Neuron (in vitro differentiated cells): ENCODE results near the gene TAF9B.
A peak's percentile ranks its signal among the peaks of the same experiment; 100 is the strongest.
"Not testable (repeated sequence)": the region's sequence is repeated elsewhere in the genome, so short reads cannot be mapped to it uniquely, and the experiment has no call there.

Experiments
- H2AFZ ChIP-seq: one replicate; pipeline ENCODE4 v1.6.1; 2013; ENCODE audit warnings: low read depth, mild to moderate bottlenecking, inconsistent platforms, low read length, moderate library complexity
- H3K27me3 ChIP-seq: one replicate; pipeline ENCODE4 v1.6.1; 2013; ENCODE audit warnings: low read length; ENCODE audit not compliant: insufficient read depth
- H3K36me3 ChIP-seq: one replicate; pipeline ENCODE4 v1.6.1; 2013; ENCODE audit warnings: low read length; ENCODE audit not compliant: insufficient read depth
- H3K4me1 ChIP-seq: one replicate; pipeline ENCODE4 v1.6.1; 2013; ENCODE audit warnings: low read length; ENCODE audit not compliant: insufficient read depth
- H3K4me3 ChIP-seq: 2 replicates; pipeline ENCODE4 v1.5.1; 2013; ENCODE audit warnings: mild to moderate bottlenecking, low read length, moderate library complexity
- H3K9me3 ChIP-seq: one replicate; pipeline ENCODE4 v1.6.1; 2013; ENCODE audit warnings: low read length

TAF9B gene, protein sequence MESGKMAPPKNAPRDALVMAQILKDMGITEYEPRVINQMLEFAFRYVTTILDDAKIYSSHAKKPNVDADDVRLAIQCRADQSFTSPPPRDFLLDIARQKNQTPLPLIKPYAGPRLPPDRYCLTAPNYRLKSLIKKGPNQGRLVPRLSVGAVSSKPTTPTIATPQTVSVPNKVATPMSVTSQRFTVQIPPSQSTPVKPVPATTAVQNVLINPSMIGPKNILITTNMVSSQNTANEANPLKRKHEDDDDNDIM

DNA sequence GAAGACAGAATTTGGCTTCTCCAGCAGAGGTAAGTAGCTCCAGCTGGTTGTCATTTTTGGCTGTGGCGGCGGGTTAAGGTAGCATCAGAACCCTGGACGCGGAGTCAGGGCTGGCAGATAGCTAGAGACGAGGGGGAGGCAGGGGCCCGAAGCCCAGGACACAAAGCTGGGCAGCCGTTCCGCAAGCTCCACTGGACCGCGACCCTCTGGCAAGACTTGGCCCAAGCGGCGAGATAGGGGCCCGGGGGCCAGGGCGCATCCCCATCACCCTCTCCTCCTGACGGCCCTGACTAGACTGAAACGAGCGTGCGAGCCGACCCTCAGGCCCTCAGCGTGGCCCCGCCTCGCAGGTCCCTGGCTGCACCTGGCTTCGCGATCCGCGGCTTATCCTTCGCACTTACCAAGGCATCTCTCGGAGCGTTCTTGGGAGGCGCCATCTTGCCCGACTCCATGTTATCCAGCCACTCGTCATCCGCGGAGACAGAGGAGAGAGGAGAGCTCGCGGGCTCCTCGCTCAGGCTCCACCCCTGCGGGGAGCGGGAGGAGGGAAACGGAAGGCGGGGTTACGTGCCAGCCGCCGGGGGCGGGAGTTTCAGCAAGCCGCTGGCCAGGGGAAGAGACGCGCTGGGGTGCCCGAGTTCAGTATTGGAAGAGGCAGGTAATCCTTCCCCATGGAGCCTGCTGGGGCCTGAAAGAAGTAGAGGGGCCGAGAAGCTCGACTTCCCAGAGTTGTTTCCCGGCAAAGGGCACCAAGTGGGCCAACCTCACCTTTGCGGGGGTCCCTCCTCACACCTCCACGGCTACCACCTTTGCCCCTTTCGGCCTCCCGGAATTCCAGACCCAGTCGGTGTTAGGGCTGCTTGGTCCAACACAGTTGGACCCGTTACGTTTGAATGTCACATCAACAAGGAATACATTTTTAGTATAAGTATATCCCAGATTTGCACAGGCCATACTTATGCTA is at the start of gene TAF9B:
Gene TAF9B, minus strand, starts transcription at position 491 of the 964 bp plus-strand sequence. Its CDS starts 39 bp downstream, at position 452.
- Histone ChIP-seq H3K36me3 (peaks cover 8% of the 10 kb centered on the region), H3K4me1 (no peaks in the 10 kb centered on the region), H3K4me3 (peak within 1 kb of the TSS; percentile 96), H3K27me3 (no peaks in the 10 kb centered on the region), H3K9me3 (no peaks in the 10 kb centered on the region), H2AFZ (peak within 1 kb of the TSS; percentile 51)

DNA sequence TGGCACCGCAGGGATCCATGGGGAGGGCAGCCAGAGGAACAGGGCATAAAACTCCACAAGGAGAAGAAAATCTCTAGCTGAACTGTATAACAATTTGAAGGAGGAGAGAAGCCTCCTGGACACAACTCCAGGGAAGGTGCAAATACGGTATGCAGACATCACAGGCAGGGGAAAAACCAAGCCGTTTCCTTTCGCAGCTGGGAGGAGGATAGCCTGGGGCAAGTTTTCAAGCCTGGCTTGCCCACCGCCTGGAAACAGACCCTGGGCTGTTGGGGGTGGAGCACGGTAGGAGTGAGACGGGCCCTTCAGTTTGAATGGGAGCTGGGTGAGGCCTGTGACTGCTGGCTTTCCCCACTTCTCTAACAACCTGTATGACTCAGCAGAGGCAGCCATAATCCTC is 43.4 kb upstream of the TAF9B start:
- no peaks in the 10 kb centered on the region for H3K4me1 ChIP-seq
- no peaks in the 10 kb centered on the region for H3K9me3 ChIP-seq
- H3K27me3 ChIP-seq: no peaks in the 10 kb centered on the region
- H2AFZ ChIP-seq: no peak overlapping the region
- no peaks in the 10 kb centered on the region for H3K36me3 ChIP-seq
- H3K4me3 ChIP-seq: no peak overlapping the region

DNA sequence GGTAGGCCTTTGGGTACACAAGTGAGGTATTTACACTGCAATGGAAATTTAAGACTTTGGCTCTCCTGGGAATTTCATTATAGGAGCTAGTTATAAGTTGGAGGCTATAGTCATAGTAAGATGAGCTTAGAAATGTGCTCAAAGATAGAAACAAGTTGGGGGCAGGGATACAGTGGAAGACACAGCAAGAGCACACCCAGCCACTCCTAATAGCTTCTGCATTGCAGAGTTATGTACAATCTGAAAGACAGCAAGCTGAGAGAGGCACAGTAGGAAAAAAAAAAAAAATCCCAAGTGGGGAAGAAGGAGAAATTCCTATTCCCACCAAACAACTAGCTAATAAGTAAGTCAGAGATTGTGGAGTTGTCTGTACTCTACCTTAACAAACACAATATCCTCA is 41.9 kb upstream of the TAF9B start:
- Histone ChIP-seq H2AFZ (no peak overlapping the region), H3K27me3 (no peaks in the 10 kb centered on the region), H3K4me3 (no peak overlapping the region), H3K4me1 (no peaks in the 10 kb centered on the region), H3K9me3 (no peaks in the 10 kb centered on the region), H3K36me3 (no peaks in the 10 kb centered on the region)

DNA sequence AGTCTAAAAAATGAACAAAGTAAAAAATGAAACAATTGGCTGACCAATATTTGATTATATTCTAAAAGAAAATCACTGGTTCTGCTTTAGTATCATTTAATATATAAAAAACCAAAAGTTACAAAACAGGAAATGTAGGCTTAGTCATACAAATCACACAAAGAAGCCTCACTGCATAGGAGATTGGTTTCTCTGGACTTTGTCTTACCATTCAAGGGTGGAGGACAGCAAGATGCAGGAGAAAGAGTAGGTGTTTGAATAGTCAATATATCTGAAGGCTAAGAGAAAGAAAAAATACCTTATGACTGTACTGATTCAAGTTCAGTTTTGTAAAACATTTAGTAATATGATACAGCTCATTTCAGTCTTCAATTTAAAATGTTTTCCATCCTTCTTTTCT is 28.6 kb upstream of the TAF9B start:
- H3K4me3 ChIP-seq: no peak overlapping the region
- peaks cover 4% of the 10 kb centered on the region for H3K27me3 ChIP-seq
- no peak overlapping the region for H2AFZ ChIP-seq
- no peaks in the 10 kb centered on the region for H3K9me3 ChIP-seq
- no peaks in the 10 kb centered on the region for H3K4me1 ChIP-seq
- no peaks in the 10 kb centered on the region for H3K36me3 ChIP-seq

DNA sequence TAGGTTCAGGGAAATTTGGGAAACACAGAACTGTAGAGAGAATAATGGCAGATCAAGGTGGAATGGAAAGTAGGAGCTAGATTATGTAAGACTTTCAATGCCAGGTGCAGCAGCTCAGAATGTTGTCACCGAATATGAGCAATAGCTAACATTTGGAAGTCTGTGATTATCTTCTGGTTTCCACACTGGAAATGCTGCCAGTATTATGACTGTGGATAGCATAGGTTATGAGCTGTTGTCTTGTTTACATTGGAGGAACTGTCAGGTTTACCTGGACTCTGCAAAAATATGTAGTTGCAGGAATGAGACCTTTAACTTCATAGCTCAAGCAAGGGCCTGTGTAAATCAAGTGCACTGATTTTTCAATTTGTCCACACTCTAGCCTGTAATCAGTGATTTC is 26.0 kb upstream of the TAF9B start:
- Histone ChIP-seq H3K9me3 (no peaks in the 10 kb centered on the region), H3K4me1 (no peaks in the 10 kb centered on the region)

DNA sequence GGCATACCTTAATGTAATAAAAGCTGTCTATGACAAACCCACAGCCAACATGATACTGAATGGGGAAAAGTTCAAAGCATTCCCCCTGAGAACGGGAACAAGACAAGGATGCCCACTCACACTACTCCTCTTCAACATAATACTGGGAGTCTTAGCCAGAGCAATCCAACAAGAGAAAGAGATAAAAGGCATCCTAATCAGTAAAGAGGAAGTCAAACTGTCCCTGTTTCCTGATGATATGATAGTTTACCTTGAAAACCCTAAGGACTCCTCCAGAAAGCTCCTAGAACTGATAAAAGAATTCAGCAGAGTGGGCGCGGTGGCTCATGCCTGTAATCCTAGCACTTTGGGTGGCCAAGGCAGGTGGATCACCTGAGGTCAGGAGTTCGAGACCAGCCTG is 23.7 kb upstream of the TAF9B start:
- H3K9me3 ChIP-seq, H2AFZ ChIP-seq, H3K4me3 ChIP-seq, H3K4me1 ChIP-seq, H3K36me3 ChIP-seq, H3K27me3 ChIP-seq: not testable (repeated sequence)

More for the DNA sequence above, 26.0 kb upstream of the TAF9B start:
- H2AFZ ChIP-seq: no peak overlapping the region
- no peak overlapping the region for H3K4me3 ChIP-seq
- H3K27me3 ChIP-seq: no peaks in the 10 kb centered on the region
- no peaks in the 10 kb centered on the region for H3K36me3 ChIP-seq

DNA sequence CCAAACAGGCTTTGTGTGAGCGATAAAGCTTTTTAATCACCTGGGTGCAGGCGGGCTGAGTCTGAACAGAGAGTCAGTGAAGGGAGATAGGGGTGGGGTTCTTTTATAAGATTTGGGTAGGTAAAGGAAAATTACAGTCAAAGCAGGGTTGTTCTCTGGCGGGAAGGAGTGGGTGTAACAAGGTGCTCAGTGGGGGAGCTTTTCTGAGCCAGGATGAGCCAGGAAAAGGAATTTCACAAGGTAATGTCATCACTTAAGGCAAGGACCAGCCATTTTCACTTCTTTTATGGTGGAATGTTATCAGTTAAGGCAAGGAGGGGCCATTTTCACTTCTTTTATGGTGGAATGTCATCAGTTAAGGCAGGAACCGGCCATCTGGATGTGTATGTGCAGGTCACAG is 21.3 kb upstream of the TAF9B start:
- not testable (repeated sequence) for H3K9me3 ChIP-seq, H2AFZ ChIP-seq, H3K36me3 ChIP-seq, H3K4me1 ChIP-seq, H3K4me3 ChIP-seq, H3K27me3 ChIP-seq

DNA sequence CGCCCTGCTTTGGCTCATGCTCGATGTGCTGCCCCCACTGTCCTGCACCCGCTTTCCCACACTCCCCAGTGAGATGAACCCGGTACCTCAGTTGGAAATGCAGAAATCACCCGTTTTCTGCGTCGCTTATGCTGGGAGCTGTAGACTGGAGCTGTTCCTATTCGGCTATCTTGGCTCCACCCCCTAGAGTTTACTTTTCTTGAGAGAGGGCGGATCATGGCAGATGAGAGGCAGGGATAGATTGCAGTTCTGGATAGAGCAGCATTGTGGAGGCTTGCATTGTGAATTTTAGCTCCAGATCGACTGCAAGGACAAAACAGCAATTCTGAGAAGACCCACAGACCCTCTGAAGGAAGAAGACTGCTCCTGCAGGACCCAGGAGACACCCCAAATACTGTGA is 18.4 kb upstream of the TAF9B start:
- H3K36me3 ChIP-seq, H3K4me1 ChIP-seq, H2AFZ ChIP-seq, H3K9me3 ChIP-seq, H3K27me3 ChIP-seq, H3K4me3 ChIP-seq: not testable (repeated sequence)

DNA sequence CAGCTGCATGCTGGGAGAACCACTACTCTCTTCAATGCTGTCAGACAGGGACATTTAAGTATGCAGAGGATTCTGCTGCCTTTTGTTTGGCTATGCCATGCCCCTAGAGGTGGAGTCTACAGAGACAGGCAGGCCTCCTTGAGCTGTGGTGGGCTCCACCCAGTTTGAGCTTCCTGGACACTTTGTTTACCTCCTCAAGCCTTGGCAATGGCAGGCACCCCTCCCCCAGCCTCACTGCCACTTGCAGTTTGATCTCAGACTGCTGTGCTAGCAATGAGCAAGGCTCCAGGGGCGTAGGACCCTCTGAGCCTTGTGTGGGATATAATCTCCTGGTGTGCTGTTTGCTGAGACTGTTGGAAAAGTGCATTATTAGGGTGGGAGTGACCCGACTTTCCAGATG is 17.9 kb upstream of the TAF9B start:
- not testable (repeated sequence) for H3K9me3 ChIP-seq, H3K4me3 ChIP-seq, H3K4me1 ChIP-seq, H3K36me3 ChIP-seq, H3K27me3 ChIP-seq, H2AFZ ChIP-seq

DNA sequence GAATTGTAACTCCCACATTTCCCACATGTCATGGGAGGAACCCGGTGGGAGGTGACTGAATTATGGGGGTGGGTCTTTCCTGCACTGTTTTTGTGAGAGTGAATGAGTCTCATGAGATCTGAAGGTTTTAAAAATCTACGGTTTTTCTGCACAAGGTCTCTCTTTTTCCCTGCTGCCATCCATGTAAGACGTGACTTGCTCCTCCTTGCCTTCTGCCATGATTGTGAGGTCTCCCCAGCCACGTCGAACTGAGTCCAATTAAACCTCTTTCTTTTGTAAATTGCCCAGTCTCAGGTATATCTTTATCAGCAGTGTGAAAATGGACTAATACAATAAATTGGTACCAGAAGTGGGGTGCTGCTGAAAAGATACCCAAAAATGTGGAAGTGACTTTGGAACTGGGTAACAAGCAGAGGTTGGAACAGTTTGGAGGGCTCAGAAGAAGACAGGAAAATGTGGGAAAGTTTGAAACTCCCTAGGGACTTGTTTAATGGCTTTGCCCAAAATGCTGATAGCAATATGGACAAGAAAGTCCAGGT is 7.6 kb upstream of the TAF9B start:
- H2AFZ ChIP-seq, H3K9me3 ChIP-seq, H3K4me1 ChIP-seq, H3K4me3 ChIP-seq, H3K27me3 ChIP-seq, H3K36me3 ChIP-seq: not testable (repeated sequence)

DNA sequence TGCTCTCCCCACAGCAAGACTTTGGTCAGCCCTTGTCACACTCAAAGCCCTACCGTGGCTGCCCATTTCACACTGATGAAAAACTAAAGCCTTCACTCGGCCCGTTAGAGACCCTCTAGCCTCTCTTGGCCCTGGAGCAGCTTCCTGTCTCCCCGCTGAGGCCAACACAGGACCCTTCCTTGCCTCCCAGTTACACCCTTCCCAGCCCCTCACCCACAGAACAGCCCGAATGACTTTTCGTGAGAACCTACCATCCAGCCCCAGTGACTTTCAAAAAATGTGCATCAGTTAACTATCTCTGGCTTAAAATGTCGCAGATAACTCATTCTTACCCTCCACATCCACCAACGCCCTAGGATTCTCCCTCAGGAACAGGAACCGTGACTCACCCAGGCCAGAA is 756 bp upstream of the TAF9B start:
- Histone ChIP-seq H3K36me3 (peaks cover 8% of the 10 kb centered on the region), H3K4me1 (no peaks in the 10 kb centered on the region), H3K9me3 (no peaks in the 10 kb centered on the region), H3K4me3 (no peak overlapping the region), H2AFZ (peak overlapping the region; percentile 51), H3K27me3 (no peaks in the 10 kb centered on the region)

DNA sequence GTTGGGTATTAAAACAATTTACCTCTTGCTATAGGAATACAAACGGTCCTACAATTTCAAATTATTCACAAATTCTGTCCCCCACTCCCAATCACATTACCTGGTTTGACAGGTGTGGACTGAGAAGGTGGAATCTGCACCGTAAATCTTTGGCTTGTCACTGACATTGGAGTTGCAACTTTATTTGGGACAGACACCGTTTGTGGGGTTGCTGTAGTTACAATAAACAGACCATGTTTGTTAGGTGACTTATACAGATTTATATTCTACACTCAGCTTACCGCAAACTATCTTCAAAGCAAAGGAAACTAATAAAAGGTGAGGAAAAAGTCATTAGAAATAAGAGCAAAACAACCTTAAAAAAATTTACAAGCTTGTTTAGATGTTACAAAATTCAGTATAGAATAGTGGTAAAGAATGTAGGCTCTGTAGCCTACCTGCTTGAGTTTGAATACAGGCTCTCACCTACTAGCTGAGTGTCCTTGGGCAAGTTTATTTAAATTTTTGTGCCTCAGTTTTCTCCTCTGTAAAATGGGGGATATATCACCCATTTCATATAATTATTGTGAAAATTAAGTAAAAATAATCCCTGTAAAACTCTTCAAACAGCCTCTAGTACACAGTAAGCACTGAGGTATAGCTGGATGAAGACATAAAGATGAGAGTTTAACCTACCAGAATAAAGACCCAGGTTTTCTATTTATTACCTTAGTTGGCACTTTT is 6.1 kb downstream of the TAF9B start:
- Histone ChIP-seq H3K9me3 (no peaks in the 10 kb centered on the region), H3K36me3 (peaks cover 26% of the 10 kb centered on the region), H3K27me3 (no peaks in the 10 kb centered on the region), H3K4me3 (no peak overlapping the region), H3K4me1 (no peaks in the 10 kb centered on the region), H2AFZ (no peak overlapping the region)

DNA sequence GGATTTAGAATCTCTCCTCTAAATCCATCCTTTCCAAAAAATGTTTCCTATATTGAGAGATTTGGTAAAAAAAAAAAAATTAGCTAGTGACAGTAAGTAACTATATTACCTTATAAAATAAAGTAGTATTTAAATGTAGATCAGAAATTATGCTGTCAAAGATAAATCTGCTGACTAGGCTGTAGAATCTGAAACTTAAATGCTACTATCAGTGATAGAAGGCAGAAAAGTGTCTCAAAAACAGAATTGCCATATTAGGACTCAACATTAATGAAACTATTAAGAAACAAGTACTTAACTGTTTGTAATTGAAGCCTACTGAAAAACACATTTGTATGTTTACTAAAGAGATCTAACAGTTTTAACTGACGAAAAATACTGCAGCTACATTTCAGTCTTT is 8.3 kb downstream of the TAF9B start:
- no peaks in the 10 kb centered on the region for H3K27me3 ChIP-seq
- H3K4me1 ChIP-seq: no peaks in the 10 kb centered on the region
- H3K36me3 ChIP-seq: peaks cover 31% of the 10 kb centered on the region
- no peaks in the 10 kb centered on the region for H3K9me3 ChIP-seq
- H2AFZ ChIP-seq: no peak overlapping the region
- H3K4me3 ChIP-seq: no peak overlapping the region
